DMS153 treated with DMSO at 0.1 percent for 48 hours (cell line): Measurements from ENCODE around the gene TMEM121.

Experiments
- DNase-seq: peaks from one replicate; lab custom pipeline; 2025; ENCODE audit not compliant: unreplicated experiment; lab: John Stamatoyannopoulos, UW

TMEM121 gene

GRCh38 chr14:105525861-105526775 is at the start of gene TMEM121:
Gene TMEM121 (plus strand): TSS chr14:105526583. CDS start chr14:105528835, 2,252 bp downstream.
- no peak for DNase-seq

- no peak for DNase-seq
Measured at GRCh38 chr14:105476831-105477659, 49.3 kb upstream of the TMEM121 start.

- no peak for DNase-seq
Measured at GRCh38 chr14:105477660-105478397, 48.6 kb upstream of the TMEM121 start.

GRCh38 chr14:105478398-105479251 is 47.8 kb upstream of the TMEM121 start:
- DNase-seq = no peak

GRCh38 chr14:105479431-105480158 is 46.8 kb upstream of the TMEM121 start:
- no peak for DNase-seq

GRCh38 chr14:105480199-105480746 is 46.1 kb upstream of the TMEM121 start:
- DNase-seq = no peak

GRCh38 chr14:105480807-105481801 is 45.3 kb upstream of the TMEM121 start:
- DNase-seq = peak; percentile 32

GRCh38 chr14:105481886-105482457 is 44.4 kb upstream of the TMEM121 start:
- peak; percentile 64 for DNase-seq

- no peak for DNase-seq
Measured at GRCh38 chr14:105482486-105483110, 43.8 kb upstream of the TMEM121 start.

GRCh38 chr14:105483300-105484068 is 42.9 kb upstream of the TMEM121 start:
- no peak for DNase-seq

GRCh38 chr14:105484069-105484996 is 42.0 kb upstream of the TMEM121 start:
- DNase-seq = no peak

GRCh38 chr14:105484997-105485393 is 41.4 kb upstream of the TMEM121 start:
- DNase-seq = no peak

- DNase-seq = no peak
Measured at GRCh38 chr14:105485739-105486162, 40.6 kb upstream of the TMEM121 start.

GRCh38 chr14:105486163-105486973 is 40.0 kb upstream of the TMEM121 start, which contains the start of gene CRIP1:
Gene CRIP1 (plus strand): TSS chr14:105486886. CDS start chr14:105487260, 374 bp downstream.
- DNase-seq = no peak
